ENCODE results near the gene LCTL. TPM values are rescaled to one million over a fixed set of nuclear protein-coding genes. Genes with fewer than 3 reads are reported as not detected.
A peak's percentile ranks its signal among the peaks of the same experiment; 100 is the strongest.
"Not testable (repeated sequence)": the region's sequence is repeated elsewhere in the genome, so short reads cannot be mapped to it uniquely, and the experiment has no call there.

Gene LCTL
- total and polyA plus RNA-seq, 2 of the 8 experiments (the other 6 are each of a cell fraction or from before 2014, with no cell fraction given) = 5.5 to 6.2 TPM

DNA sequence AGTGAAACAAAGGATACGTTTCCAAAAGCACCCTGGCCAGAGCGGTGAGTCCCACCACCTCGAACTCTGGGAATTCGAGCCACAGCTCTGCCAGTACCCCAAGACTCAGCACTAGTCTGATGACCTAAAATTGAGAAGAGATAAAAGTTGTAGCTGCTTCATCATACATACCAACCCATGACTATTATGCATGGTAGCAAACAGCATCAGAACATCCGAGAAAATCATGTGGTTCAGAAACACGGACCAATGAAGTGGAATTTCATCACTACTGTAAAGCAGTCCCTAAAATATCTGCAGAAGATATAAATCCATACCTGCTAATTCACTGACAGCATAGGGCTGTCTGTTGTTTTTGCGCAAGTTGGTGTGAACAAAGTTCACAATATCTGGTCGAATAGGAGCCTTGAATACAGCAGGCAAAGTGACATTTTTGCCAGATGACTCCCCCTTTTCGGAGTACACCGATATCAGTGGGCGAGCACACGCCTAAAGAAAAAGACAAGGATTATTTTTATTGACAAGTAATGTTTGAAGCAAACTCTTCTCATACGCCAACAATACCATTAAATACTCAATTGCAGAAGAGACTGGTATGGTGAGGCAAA lies 62.7 kb downstream of the LCTL start:
- H3K27me3 ChIP-seq (replicated peaks in 1 of 4; ENCODE audit: control insufficient read depth in 3 of 4, extremely low read depth in 1 of 4, insufficient read depth in 3 of 4, low read length in 3 of 4); H2BK12ac ChIP-seq (ENCODE audit: low read depth, low read length); H3K14ac ChIP-seq (ENCODE audit: insufficient read length); H2BK20ac ChIP-seq (ENCODE audit: low read length); H4K91ac ChIP-seq (replicated peaks; ENCODE audit: insufficient read length, low read length); H3K56ac ChIP-seq (replicated peaks; ENCODE audit: insufficient read length, low read depth, low read length); H4K8ac ChIP-seq (ENCODE audit: extremely low read depth, insufficient read depth, low read length); H3K23ac ChIP-seq (ENCODE audit: insufficient read length); H2AFZ ChIP-seq (ENCODE audit: low read length); H3K4ac ChIP-seq (replicated peaks; ENCODE audit: insufficient read length, low read depth, low read length); H4K5ac ChIP-seq (ENCODE audit: insufficient read length, low read depth, low read length); DNase-seq (ENCODE audit: low read depth in 1 of 2, low spot score in 2 of 2); H3K79me1 ChIP-seq (ENCODE audit: low read depth, low read length); H2AK5ac ChIP-seq (ENCODE audit: low read depth, low read length); H2BK15ac ChIP-seq (ENCODE audit: low read length); H2BK5ac ChIP-seq (ENCODE audit: low read depth, low read length); H3K27ac ChIP-seq (ENCODE audit: low read depth, low read length); H4K20me1 ChIP-seq (replicated peaks in 1 of 2; ENCODE audit: control insufficient read depth in 1 of 2, insufficient read depth in 2 of 2, low read length in 2 of 2); H3K9me3 ChIP-seq (ENCODE audit: insufficient read depth in 2 of 2, low read depth in 1 of 2, low read length in 1 of 2); H3K18ac ChIP-seq (ENCODE audit: extremely low read depth, low read length); H3K4me1 ChIP-seq (replicated peaks in 1 of 4; ENCODE audit: control insufficient read depth in 3 of 4, insufficient read depth in 4 of 4, low read length in 3 of 4); FAIRE-seq; H2BK120ac ChIP-seq (replicated peaks; ENCODE audit: low read depth, low read length): not testable (repeated sequence)
- CTCF ChIA-PET (ENCODE audit: partially characterized antibody) = interaction anchor here (0.7 to 0.8 kb wide), 2 partner anchors 73 to 589 kb away, joined by 3 read pairs; no protein-coding TSS in a partner anchor
- H3K9ac ChIP-seq (replicated peaks in 1 of 4; ENCODE audit: extremely low read depth in 1 of 4, low read depth in 3 of 4, low read length in 3 of 4) = peak overlapping the region in 3 of 4 experiments; percentile 95 to 99 (median 98); a peak in 5 of 7 replicates
- H3K23me2 ChIP-seq (ENCODE audit: low read depth, low read length) = peaks cover 12% of the 10 kb centered on the region
- POLR2A ChIA-PET (ENCODE audit: partially characterized antibody) = interaction anchor here (0.7 to 4.7 kb wide), 22 partner anchors 9 to 210 kb away, joined by 3 to 52 read pairs (median 5); partner anchors contain the start of genes DIS3L, LCTL, MAP2K1 and SMAD6
- peaks cover 41 to 53% (median 51%) of the 10 kb centered on the region in 4 experiments for H3K36me3 ChIP-seq (ENCODE audit: control insufficient read depth in 2 of 4, insufficient read depth in 4 of 4, low read length in 3 of 4)
- H3K4me2 ChIP-seq (ENCODE audit: insufficient read depth in 1 of 2, low read depth in 2 of 2, low read length in 2 of 2) = peak overlapping the region; percentile 85 to 93
- peak overlapping the region; percentile 95 to 100 (median 99) for H3K4me3 ChIP-seq (ENCODE audit: extremely low read depth in 1 of 4, insufficient read depth in 2 of 4, low read depth in 3 of 4, low read length in 4 of 4)
- WGBS, 2 experiments (ENCODE audit: extremely low coverage in 1 of 2, insufficient coverage in 1 of 2, insufficient read length in 1 of 2, insufficient replicate concordance in 2 of 2, low coverage in 1 of 2, low lambda C conversion rate in 2 of 2, missing lambda C conversion rate in 1 of 2) = 76% methylated on average over 13 of the region's 13 CpGs; no CpG with 5 or more reads in 1 of the 2 experiments
- TF ChIP-seq POLR2AphosphoS5 (IDR thresholded peaks at IDR 0.05; ENCODE audit: low read depth, low read length) = peak; percentile 30; the same call in 1 of the 2 replicates
- TF ChIP-seq POLR2A (IDR thresholded peaks at IDR 0.05; ENCODE audit: control extremely low read depth in 1 of 2, low read depth in 2 of 2, low read length in 2 of 2) = peak; percentile 32 to 39; a peak in 2 of 3 replicates
- H3K79me2 ChIP-seq (ENCODE audit: control insufficient read depth in 1 of 2, insufficient read depth in 2 of 2, low read length in 2 of 2) = peaks cover 20 to 64% of the 10 kb centered on the region in 2 experiments

All from H1 (cell line).